Measurements from ENCODE around the gene DDX10. TPM values are rescaled to one million over a fixed set of nuclear protein-coding genes. Genes with fewer than 3 reads are reported as not detected.

DDX10 gene
- total and polyA plus RNA-seq, 8 donors, result 16.5 to 32.8 (median 28.9) TPM

DNA sequence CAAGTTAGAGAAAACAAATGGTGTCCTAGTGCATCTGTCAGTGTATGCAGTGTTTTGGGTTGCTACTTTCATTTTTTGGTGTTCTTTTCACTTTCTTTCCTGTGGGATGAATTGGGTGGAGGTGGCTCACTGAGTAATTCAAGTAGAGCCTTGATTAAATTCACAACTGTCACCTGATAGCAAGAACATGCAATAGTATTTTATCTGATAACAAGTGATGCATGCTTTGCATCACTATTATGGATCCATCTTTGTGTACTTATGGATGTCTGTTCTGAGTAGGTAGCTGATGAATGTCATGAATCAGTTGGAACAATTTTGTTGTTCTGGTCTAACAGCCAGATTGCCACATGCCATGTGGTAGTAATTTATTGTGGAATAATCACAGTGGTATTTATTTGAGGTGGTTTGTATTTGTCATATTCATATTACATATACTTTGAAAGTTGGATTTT is 87.5 kb downstream of the DDX10 start:
- no peaks in the 10 kb centered on the region for H3K9me3 ChIP-seq
- H3K4me3 ChIP-seq, result no peak overlapping the region
- no peaks in the 10 kb centered on the region for H3K36me3 ChIP-seq
- no peak overlapping the region for H3K27ac ChIP-seq
- TF ChIP-seq, protein P1, sequence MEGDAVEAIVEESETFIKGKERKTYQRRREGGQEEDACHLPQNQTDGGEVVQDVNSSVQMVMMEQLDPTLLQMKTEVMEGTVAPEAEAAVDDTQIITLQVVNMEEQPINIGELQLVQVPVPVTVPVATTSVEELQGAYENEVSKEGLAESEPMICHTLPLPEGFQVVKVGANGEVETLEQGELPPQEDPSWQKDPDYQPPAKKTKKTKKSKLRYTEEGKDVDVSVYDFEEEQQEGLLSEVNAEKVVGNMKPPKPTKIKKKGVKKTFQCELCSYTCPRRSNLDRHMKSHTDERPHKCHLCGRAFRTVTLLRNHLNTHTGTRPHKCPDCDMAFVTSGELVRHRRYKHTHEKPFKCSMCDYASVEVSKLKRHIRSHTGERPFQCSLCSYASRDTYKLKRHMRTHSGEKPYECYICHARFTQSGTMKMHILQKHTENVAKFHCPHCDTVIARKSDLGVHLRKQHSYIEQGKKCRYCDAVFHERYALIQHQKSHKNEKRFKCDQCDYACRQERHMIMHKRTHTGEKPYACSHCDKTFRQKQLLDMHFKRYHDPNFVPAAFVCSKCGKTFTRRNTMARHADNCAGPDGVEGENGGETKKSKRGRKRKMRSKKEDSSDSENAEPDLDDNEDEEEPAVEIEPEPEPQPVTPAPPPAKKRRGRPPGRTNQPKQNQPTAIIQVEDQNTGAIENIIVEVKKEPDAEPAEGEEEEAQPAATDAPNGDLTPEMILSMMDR (IDR thresholded peaks at IDR 0.05), result no peak
- no peaks in the 10 kb centered on the region for H3K4me1 ChIP-seq
- no peak for ATAC-seq
- DNase-seq, result no peak
- intact Hi-C loops (cut with DNase I), result no loop called here
- H3K27me3 ChIP-seq, result no peaks in the 10 kb centered on the region

GRCh38 chr11:108754901-108755625 is 90.2 kb downstream of the DDX10 start:
- no peaks in the 10 kb centered on the region for H3K36me3 ChIP-seq
- DNase-seq (no peak), ATAC-seq (no peak)
- intact Hi-C loops (cut with DNase I), result no loop called here
- H3K27me3 ChIP-seq, result no peaks in the 10 kb centered on the region
- H3K4me1 ChIP-seq, result no peaks in the 10 kb centered on the region
- no peaks in the 10 kb centered on the region for H3K9me3 ChIP-seq
- H3K27ac ChIP-seq, result no peak overlapping the region
- no peak overlapping the region for H3K4me3 ChIP-seq
- TF ChIP-seq, protein P1 (IDR thresholded peaks at IDR 0.05), result no peak

DNA sequence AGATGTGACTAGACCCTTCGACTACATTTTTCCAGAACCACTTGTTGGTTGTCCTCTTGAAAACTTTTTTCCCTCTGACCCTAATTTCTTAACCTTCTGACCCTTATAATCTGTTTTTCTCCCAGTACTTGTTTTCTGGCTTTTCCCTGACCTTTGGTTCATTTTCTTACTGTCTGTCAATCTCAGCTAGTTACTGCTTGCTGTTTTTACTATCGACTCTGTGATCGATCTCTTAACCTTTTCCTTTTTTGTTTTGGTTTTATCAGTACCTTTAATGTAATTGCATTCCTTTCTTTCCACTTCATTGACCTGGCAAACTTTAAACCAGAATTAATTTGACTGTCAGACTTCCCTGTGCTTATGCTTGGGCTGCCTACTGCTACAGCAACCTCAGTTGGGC is 92.8 kb downstream of the DDX10 start:
- H3K4me1 ChIP-seq, result no peaks in the 10 kb centered on the region
- H3K9me3 ChIP-seq, result no peaks in the 10 kb centered on the region
- no peaks in the 10 kb centered on the region for H3K36me3 ChIP-seq
- no peak overlapping the region for H3K27ac ChIP-seq
- TF ChIP-seq, protein P1 (IDR thresholded peaks at IDR 0.05), result no peak
- H3K27me3 ChIP-seq, result no peaks in the 10 kb centered on the region
- intact Hi-C loops (cut with DNase I), result no loop called here
- no peak for ATAC-seq
- no peak for DNase-seq
- no peak overlapping the region for H3K4me3 ChIP-seq

- Histone ChIP-seq H3K4me1 (no peaks in the 10 kb centered on the region), H3K27me3 (no peaks in the 10 kb centered on the region), H3K27ac (no peak overlapping the region), H3K36me3 (no peaks in the 10 kb centered on the region), H3K9me3 (no peaks in the 10 kb centered on the region), H3K4me3 (no peak overlapping the region)
- intact Hi-C loops (cut with DNase I), result no loop called here
- ATAC-seq, result no peak
- DNase-seq, result no peak
- TF ChIP-seq, protein P1 (IDR thresholded peaks at IDR 0.05), result no peak
Observed at GRCh38 chr11:108758458-108758857, 93.6 kb downstream of the DDX10 start.

- TF ChIP-seq, protein P1 (IDR thresholded peaks at IDR 0.05), result no peak
- DNase-seq, result no peak
- intact Hi-C loops (cut with DNase I), result no loop called here
- Histone ChIP-seq H3K27me3 (no peaks in the 10 kb centered on the region), H3K4me1 (no peaks in the 10 kb centered on the region), H3K9me3 (no peaks in the 10 kb centered on the region), H3K4me3 (no peak overlapping the region), H3K27ac (no peak overlapping the region), H3K36me3 (no peaks in the 10 kb centered on the region)
- ATAC-seq, result no peak
Observed at GRCh38 chr11:108766596-108767173, 101.8 kb downstream of the DDX10 start.

Measured in left lung (tissue), 10 donors.